NB4 (cell line): ENCODE measurements around the gene OR1I1.

ENCODE experiments used
- TF ChIP-seq, protein P1 (sequence below): IDR thresholded peaks from one replicate; pipeline ENCODE4 v1.5.1; 2012; ENCODE audit warnings: low read depth, low read length
- TF ChIP-seq, protein P2 (sequence below): IDR thresholded peaks from 2 replicates; pipeline ENCODE4 v1.6.1; 2011; ENCODE audit warnings: low read depth, low read length

DNA sequence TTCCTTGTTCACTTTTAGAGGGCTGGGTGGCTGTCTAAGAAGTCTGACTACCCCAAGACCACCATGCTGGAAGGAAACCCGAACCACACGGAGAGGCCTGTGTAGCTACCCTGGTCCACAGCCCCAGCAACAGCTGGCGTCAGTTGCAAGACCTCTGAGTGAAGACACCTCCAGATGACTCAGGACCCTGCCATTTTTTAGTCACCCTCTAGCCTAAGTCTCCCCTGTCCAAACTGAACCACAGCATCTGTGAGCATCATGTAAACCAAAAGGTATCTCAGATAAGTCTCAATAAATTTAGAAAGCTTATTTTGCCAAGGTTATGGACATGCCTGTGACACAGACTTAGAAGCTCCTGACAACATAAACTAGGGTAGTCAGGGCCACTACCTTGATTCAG lies 23.0 kb downstream of the OR1I1 start:
- TF ChIP-seq, protein P1, sequence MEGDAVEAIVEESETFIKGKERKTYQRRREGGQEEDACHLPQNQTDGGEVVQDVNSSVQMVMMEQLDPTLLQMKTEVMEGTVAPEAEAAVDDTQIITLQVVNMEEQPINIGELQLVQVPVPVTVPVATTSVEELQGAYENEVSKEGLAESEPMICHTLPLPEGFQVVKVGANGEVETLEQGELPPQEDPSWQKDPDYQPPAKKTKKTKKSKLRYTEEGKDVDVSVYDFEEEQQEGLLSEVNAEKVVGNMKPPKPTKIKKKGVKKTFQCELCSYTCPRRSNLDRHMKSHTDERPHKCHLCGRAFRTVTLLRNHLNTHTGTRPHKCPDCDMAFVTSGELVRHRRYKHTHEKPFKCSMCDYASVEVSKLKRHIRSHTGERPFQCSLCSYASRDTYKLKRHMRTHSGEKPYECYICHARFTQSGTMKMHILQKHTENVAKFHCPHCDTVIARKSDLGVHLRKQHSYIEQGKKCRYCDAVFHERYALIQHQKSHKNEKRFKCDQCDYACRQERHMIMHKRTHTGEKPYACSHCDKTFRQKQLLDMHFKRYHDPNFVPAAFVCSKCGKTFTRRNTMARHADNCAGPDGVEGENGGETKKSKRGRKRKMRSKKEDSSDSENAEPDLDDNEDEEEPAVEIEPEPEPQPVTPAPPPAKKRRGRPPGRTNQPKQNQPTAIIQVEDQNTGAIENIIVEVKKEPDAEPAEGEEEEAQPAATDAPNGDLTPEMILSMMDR, result no peak
- TF ChIP-seq, protein P2, sequence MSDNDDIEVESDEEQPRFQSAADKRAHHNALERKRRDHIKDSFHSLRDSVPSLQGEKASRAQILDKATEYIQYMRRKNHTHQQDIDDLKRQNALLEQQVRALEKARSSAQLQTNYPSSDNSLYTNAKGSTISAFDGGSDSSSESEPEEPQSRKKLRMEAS, result no peak
